ENCODE data around the gene PRDX5. TPM values are rescaled to one million over a fixed set of nuclear protein-coding genes. Genes with fewer than 3 reads are reported as not detected.

Gene PRDX5
- polyA plus RNA-seq, 1 experiment: 383 TPM

- POLR2A ChIA-PET: interaction anchor here (0.6 kb wide), 1 partner anchor 87 kb away, joined by 4 read pairs; no protein-coding TSS in a partner anchor
- H3K27ac ChIP-seq (ENCODE audit: low read depth, low read length): no peak overlapping the region
Measured at GRCh38 chr11:64367931-64368672, 50.2 kb downstream of the PRDX5 start.

GRCh38 chr11:64368673-64369074 lies 50.8 kb downstream of the PRDX5 start:
- Histone ChIP-seq H3K4me3 (ENCODE audit: low read depth, low read length) (no peak overlapping the region), H3K27ac (ENCODE audit: low read depth, low read length) (no peak overlapping the region), H3K27me3 (ENCODE audit: control insufficient read depth, insufficient read depth, low read length) (no peaks in the 10 kb centered on the region), H3K9me3 (ENCODE audit: control insufficient read depth, insufficient read depth, low read length) (peaks cover 10% of the 10 kb centered on the region; the same call in 1 of the 2 replicates)
- no peak for DNase-seq (ENCODE audit: low read depth, low spot score)
- no peak for TF ChIP-seq CTCF (IDR thresholded peaks at IDR 0.05; ENCODE audit: low read depth, low read length)
- POLR2A ChIA-PET: no interaction called here
- CTCF ChIA-PET: no interaction called here

More at GRCh38 chr11:64367931-64368672, 50.2 kb downstream of the PRDX5 start:
- Histone ChIP-seq H3K4me3 (ENCODE audit: low read depth, low read length) (no peak overlapping the region), H3K27me3 (ENCODE audit: control insufficient read depth, insufficient read depth, low read length) (no peaks in the 10 kb centered on the region), H3K9me3 (ENCODE audit: control insufficient read depth, insufficient read depth, low read length) (peaks cover 10% of the 10 kb centered on the region; the same call in 1 of the 2 replicates)
- CTCF ChIA-PET: interaction anchor here (2.0 kb wide), 1 partner anchor 13 kb away, joined by 14 read pairs; no protein-coding TSS in a partner anchor
- TF ChIP-seq CTCF (IDR thresholded peaks at IDR 0.05; ENCODE audit: low read depth, low read length): no peak
- no peak for DNase-seq (ENCODE audit: low read depth, low spot score)

- ChIA-PET POLR2A (interaction anchor here (0.6 kb wide), 1 partner anchor 14 kb away, joined by 3 read pairs; no protein-coding TSS in a partner anchor), CTCF (interaction anchor here (0.8 kb wide), 1 partner anchor 15 kb away, joined by 3 read pairs; no protein-coding TSS in a partner anchor)
- peaks cover 10% of the 10 kb centered on the region; the same call in 1 of the 2 replicates for H3K9me3 ChIP-seq (ENCODE audit: control insufficient read depth, insufficient read depth, low read length)
- no peak overlapping the region for H3K4me3 ChIP-seq (ENCODE audit: low read depth, low read length)
- DNase-seq (ENCODE audit: low read depth, low spot score): no peak
- TF ChIP-seq CTCF (IDR thresholded peaks at IDR 0.05; ENCODE audit: low read depth, low read length): no peak
- H3K27ac ChIP-seq (ENCODE audit: low read depth, low read length): no peak overlapping the region
- H3K27me3 ChIP-seq (ENCODE audit: control insufficient read depth, insufficient read depth, low read length): no peaks in the 10 kb centered on the region
Measured at GRCh38 chr11:64369440-64370421, 51.8 kb downstream of the PRDX5 start.

GRCh38 chr11:64371201-64371600 lies 53.3 kb downstream of the PRDX5 start:
- POLR2A ChIA-PET: no interaction called here

More at GRCh38 chr11:64371201-64371600, 53.3 kb downstream of the PRDX5 start:
- H3K9me3 ChIP-seq (ENCODE audit: control insufficient read depth, insufficient read depth, low read length): peaks cover 10% of the 10 kb centered on the region; the same call in 1 of the 2 replicates
- CTCF ChIA-PET: interaction anchor here (2.3 kb wide), 1 partner anchor 16 kb away, joined by 7 read pairs; no protein-coding TSS in a partner anchor
- H3K4me3 ChIP-seq (ENCODE audit: low read depth, low read length): no peak overlapping the region
- no peak for DNase-seq (ENCODE audit: low read depth, low spot score)
- no peak overlapping the region for H3K27ac ChIP-seq (ENCODE audit: low read depth, low read length)
- no peaks in the 10 kb centered on the region for H3K27me3 ChIP-seq (ENCODE audit: control insufficient read depth, insufficient read depth, low read length)
- TF ChIP-seq CTCF (IDR thresholded peaks at IDR 0.05; ENCODE audit: low read depth, low read length): no peak

Small RNA genes within 50 kb of the gene (small RNA-seq; reads per million reads assigned to genes)
- 0.81 reads per million for gene MIR1237 (ENCODE audit: insufficient read length, low read depth)
- gene MIR7155 (ENCODE audit: insufficient read length, low read depth): not detected
- not detected for gene RF00019 (ENCODE audit: insufficient read length, low read depth)

Other genes starting within 250 kb of the PRDX5 start
- 8.0 and 8.1 TPM in 2 replicates for gene MACROD1, start 152.0 kb upstream of the PRDX5 start, polyA plus RNA-seq (2011; rRNA removed)
- gene STIP1, start 131.9 kb upstream of the PRDX5 start, polyA plus RNA-seq (2011; rRNA removed): 166 and 171 TPM in 2 replicates
- gene FERMT3, start 111.4 kb upstream of the PRDX5 start, polyA plus RNA-seq (2011; rRNA removed): 0.38 and 0.72 TPM in 2 replicates
- 21.6 and 34.0 TPM in 2 replicates for gene TRPT1, start 91.9 kb upstream of the PRDX5 start, polyA plus RNA-seq (2011; rRNA removed)
- 18.8 and 29.1 TPM in 2 replicates for gene NUDT22, start 91.8 kb upstream of the PRDX5 start, polyA plus RNA-seq (2011; rRNA removed)
- 18.7 and 28.4 TPM in 2 replicates for gene DNAJC4, start 87.6 kb upstream of the PRDX5 start, polyA plus RNA-seq (2011; rRNA removed)
- 11.8 and 15.7 TPM in 2 replicates for gene VEGFB, start 83.5 kb upstream of the PRDX5 start, polyA plus RNA-seq (2011; rRNA removed)
- 29.9 and 39.0 TPM in 2 replicates for gene FKBP2, start 77.0 kb upstream of the PRDX5 start, polyA plus RNA-seq (2011; rRNA removed)
- gene PPP1R14B, start 71.2 kb upstream of the PRDX5 start, polyA plus RNA-seq (2011; rRNA removed): 119 and 146 TPM in 2 replicates
- gene PLCB3, start 66.6 kb upstream of the PRDX5 start, polyA plus RNA-seq (2011; rRNA removed): 11.7 and 13.0 TPM in 2 replicates
- gene BAD, start 33.5 kb upstream of the PRDX5 start, polyA plus RNA-seq (2011; rRNA removed): 36.1 and 54.8 TPM in 2 replicates
- 12.4 and 21.1 TPM in 2 replicates for gene GPR137, start 32.3 kb upstream of the PRDX5 start, polyA plus RNA-seq (2011; rRNA removed)
- gene KCNK4, start 26.8 kb upstream of the PRDX5 start, polyA plus RNA-seq (2011; rRNA removed): not detected in 2 replicates
- 0.14 TPM in 1 of 2 replicates, not detected in the other for gene CATSPERZ, start 17.8 kb upstream of the PRDX5 start, polyA plus RNA-seq (2011; rRNA removed)
- 5.5 and 7.4 TPM in 2 replicates for gene ESRRA, start 12.6 kb upstream of the PRDX5 start, polyA plus RNA-seq (2011; rRNA removed)
- gene TRMT112, start 562 bp upstream of the PRDX5 start, polyA plus RNA-seq (2011; rRNA removed): 194 and 208 TPM in 2 replicates
- 1.4 and 2.0 TPM in 2 replicates for gene CCDC88B, start 22.1 kb downstream of the PRDX5 start, polyA plus RNA-seq (2011; rRNA removed)
- gene RPS6KA4, start 41.0 kb downstream of the PRDX5 start, polyA plus RNA-seq (2011; rRNA removed): 21.9 and 29.6 TPM in 2 replicates
- gene SLC22A11, start 237.8 kb downstream of the PRDX5 start, polyA plus RNA-seq (2011; rRNA removed): not detected in 2 replicates

All from AG04450 (cell line).